Measurements from ENCODE around the gene MTHFD2L.
A peak's percentile ranks its signal among the peaks of the same experiment; 100 is the strongest.

Gene MTHFD2L

DNA sequence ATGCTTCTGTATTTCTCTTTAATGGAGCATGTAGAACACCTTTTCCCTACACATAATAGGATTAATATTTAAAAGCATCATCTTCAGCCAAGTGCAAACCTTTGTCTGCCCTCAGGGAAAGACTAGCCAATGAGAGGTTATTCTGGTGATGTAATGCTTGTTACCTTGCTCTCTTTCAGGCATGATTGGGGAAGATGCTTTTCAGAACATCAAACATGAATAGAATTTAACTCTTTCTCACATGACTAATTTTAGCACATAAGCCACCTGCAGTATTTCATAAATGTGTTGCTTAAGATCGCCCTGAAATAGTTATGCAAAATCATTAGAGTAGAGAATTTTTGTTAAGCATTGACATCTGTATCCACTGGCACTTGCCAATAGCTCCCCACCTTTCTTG, 139.6 kb downstream of the MTHFD2L start:
- TF ChIP-seq GATA1 (IDR thresholded peaks at IDR 0.05; ENCODE audit: low read depth, low read length) (no peak), POLR2A (IDR thresholded peaks at IDR 0.05; ENCODE audit: low read length) (no peak)
- DNase-seq: no peak

- no peak for TF ChIP-seq POLR2A (IDR thresholded peaks at IDR 0.05; ENCODE audit: low read length)
- TF ChIP-seq GATA1 (IDR thresholded peaks at IDR 0.05; ENCODE audit: low read depth, low read length): no peak
- no peak for DNase-seq
Observed at GRCh38 chr4:74304095-74304625, 146.2 kb downstream of the MTHFD2L start.

- TF ChIP-seq GATA1 (IDR thresholded peaks at IDR 0.05; ENCODE audit: low read depth, low read length): no peak
- TF ChIP-seq POLR2A (IDR thresholded peaks at IDR 0.05; ENCODE audit: low read length): no peak
- no peak for DNase-seq
Observed at GRCh38 chr4:74305000-74305399, 147.1 kb downstream of the MTHFD2L start.

- no peak for TF ChIP-seq POLR2A (IDR thresholded peaks at IDR 0.05; ENCODE audit: low read length)
- no peak for TF ChIP-seq GATA1 (IDR thresholded peaks at IDR 0.05; ENCODE audit: low read depth, low read length)
- no peak for DNase-seq
Observed at GRCh38 chr4:74307170-74307569, 149.3 kb downstream of the MTHFD2L start.

DNA sequence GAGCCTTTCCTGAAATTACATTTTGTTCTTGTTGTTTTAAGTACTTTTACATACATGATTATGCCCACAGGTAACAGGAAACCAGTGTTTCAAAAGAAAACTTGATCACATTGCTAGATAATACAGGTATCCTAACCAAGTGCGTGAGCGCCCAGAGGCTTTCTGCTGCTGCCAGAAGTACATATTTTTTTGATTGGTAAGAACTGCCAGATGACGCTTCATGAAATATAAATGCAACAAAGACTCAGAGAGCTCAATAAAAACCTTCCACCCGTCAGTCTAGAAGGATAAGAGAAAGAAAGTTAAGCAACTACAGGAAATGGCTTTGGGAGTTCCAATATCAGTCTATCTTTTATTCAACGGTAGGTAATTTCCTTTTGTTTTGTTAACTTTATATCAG, 150.3 kb downstream of the MTHFD2L start, which contains the start of gene EPGN:
Gene EPGN (plus strand): TSS at position 256 of the 400 bp plus-strand sequence. CDS start 64 bp downstream, at position 320.
- no peak for TF ChIP-seq GATA1 (IDR thresholded peaks at IDR 0.05; ENCODE audit: low read depth, low read length)
- no peak for DNase-seq

DNA sequence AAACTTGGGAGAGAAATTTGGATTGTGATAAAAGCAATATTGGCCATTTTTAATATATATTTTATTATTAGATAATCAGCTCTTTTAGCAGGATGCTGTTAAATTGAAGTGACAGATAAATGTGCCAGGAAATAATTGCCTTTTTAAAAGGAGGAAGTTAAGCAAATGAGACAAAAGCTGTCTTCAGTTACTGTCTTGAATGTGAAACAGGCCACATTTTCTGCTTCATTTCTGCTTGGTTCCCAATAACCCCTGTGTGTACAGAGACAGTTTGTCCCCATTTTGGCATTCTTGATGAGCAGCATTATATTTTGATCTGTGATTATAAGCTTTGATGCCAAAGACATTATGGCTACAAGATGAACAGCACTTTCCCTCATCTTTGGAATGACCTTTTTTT, 151.3 kb downstream of the MTHFD2L start:
- DNase-seq: no peak
- TF ChIP-seq GATA1 (IDR thresholded peaks at IDR 0.05; ENCODE audit: low read depth, low read length) (no peak), POLR2A (IDR thresholded peaks at IDR 0.05; ENCODE audit: low read length) (no peak)

- peak; percentile 45 to 67 for DNase-seq
- TF ChIP-seq POLR2A (IDR thresholded peaks at IDR 0.05; ENCODE audit: low read length) (no peak), GATA1 (IDR thresholded peaks at IDR 0.05; ENCODE audit: low read depth, low read length) (no peak)
Observed at GRCh38 chr4:74311696-74312313, 153.9 kb downstream of the MTHFD2L start.

DNA sequence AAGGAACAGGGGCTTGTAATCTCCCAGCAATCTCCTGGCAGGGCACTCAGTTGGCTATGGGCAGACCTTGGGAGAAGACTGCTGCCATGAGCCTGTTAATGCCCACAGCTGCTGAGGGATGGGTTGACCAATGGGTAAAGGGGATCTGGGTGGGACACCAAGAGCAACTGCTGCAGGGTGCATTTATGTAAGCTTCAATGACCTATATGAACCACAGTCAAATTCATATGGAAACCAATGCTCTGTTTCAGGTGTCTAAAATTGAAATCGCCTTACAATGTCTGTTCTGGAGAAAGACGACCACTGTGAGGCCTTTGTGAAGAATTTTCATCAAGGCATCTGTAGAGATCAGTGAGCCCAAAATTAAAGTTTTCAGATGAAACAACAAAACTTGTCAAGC, 156.4 kb downstream of the MTHFD2L start:
- TF ChIP-seq POLR2A (IDR thresholded peaks at IDR 0.05; ENCODE audit: low read length): no peak
- TF ChIP-seq GATA1 (IDR thresholded peaks at IDR 0.05; ENCODE audit: low read depth, low read length): no peak
- DNase-seq: no peak

- TF ChIP-seq POLR2A (IDR thresholded peaks at IDR 0.05; ENCODE audit: low read length) (no peak), GATA1 (IDR thresholded peaks at IDR 0.05; ENCODE audit: low read depth, low read length) (no peak)
- no peak for DNase-seq
Observed at GRCh38 chr4:74314944-74315343, 157.0 kb downstream of the MTHFD2L start.

GRCh38 chr4:74315376-74315775, 157.5 kb downstream of the MTHFD2L start:
- DNase-seq: no peak
- no peak for TF ChIP-seq POLR2A (IDR thresholded peaks at IDR 0.05; ENCODE audit: low read length)
- TF ChIP-seq GATA1 (IDR thresholded peaks at IDR 0.05; ENCODE audit: low read depth, low read length): no peak

GRCh38 chr4:74316397-74316796, 158.5 kb downstream of the MTHFD2L start:
- no peak for TF ChIP-seq POLR2A (IDR thresholded peaks at IDR 0.05; ENCODE audit: low read length)
- TF ChIP-seq GATA1 (IDR thresholded peaks at IDR 0.05; ENCODE audit: low read depth, low read length): no peak
- DNase-seq: peak in 1 of 2 experiments; percentile 61

DNA sequence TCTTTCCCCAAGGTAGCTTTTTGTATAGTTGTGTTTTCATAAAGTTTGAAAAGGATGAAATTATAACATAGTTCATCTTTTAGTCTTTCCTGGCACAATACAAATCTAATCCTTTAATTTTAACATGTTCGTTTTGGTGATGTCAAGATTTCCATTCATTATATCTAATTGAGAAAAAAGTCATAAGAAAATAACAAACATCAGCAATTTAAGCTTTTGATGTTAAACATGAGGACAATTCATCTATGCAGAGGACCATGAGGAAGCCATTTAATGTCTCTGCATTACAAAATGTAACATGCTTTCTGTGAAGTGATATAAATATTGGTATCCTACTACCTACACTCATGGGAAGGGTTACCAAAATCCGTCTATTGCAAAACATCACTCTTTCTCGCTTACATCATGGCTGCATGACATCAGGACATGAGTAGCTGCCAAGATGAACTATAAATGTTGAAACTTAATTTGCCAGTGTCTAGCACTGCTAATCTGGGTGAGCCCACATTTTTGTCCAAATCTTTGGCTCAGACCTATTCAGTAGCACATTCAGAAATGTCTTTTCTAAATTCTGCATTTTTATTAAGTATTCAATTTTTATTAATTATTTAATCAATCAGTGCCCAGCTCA, 159.8 kb downstream of the MTHFD2L start:
- no peak for TF ChIP-seq POLR2A (IDR thresholded peaks at IDR 0.05; ENCODE audit: low read length)
- TF ChIP-seq GATA1 (IDR thresholded peaks at IDR 0.05; ENCODE audit: low read depth, low read length): no peak
- DNase-seq: peak in 1 of 2 experiments; percentile 66

DNA sequence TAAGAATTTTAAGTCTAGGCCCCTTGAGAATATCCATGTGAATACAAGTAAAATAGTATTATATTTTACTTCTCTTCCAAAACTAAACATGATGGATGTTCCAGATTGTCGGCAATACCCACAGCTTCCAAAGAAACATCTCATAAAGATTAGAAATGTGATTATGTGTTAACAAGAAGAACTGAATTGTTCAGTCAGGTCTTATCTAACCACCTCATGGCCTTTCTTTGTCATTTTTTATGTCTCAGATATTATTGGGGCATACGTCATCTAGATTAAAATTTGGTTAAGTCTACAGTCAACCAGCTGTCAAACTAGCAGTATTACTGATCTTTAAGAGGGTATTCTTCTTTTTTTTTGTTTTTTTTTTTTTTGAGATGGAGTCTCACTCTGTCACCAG, 160.4 kb downstream of the MTHFD2L start:
- no peak for DNase-seq
- no peak for TF ChIP-seq POLR2A (IDR thresholded peaks at IDR 0.05; ENCODE audit: low read length)
- TF ChIP-seq GATA1 (IDR thresholded peaks at IDR 0.05; ENCODE audit: low read depth, low read length): no peak

GRCh38 chr4:74319470-74319869, 161.6 kb downstream of the MTHFD2L start:
- TF ChIP-seq POLR2A (IDR thresholded peaks at IDR 0.05; ENCODE audit: low read length) (no peak), GATA1 (IDR thresholded peaks at IDR 0.05; ENCODE audit: low read depth, low read length) (no peak)
- no peak for DNase-seq
